GM10266 (cell line): Measurements from ENCODE around the gene SMC5.
A peak's percentile ranks its signal among the peaks of the same experiment; 100 is the strongest.

Experiments used
- DNase-seq: peaks from one replicate; pipeline ENCODE4 v3.0.0; 2012; ENCODE audit errors: extremely low spot score
- TF ChIP-seq, protein P1 (sequence below): IDR thresholded peaks from 2 replicates; pipeline ENCODE4 v1.5.1; 2012; ENCODE audit warnings: mild to moderate bottlenecking, low read depth; ENCODE audit not compliant: control insufficient read depth, insufficient read depth; ENCODE audit errors: missing control alignments

SMC5 gene

DNA sequence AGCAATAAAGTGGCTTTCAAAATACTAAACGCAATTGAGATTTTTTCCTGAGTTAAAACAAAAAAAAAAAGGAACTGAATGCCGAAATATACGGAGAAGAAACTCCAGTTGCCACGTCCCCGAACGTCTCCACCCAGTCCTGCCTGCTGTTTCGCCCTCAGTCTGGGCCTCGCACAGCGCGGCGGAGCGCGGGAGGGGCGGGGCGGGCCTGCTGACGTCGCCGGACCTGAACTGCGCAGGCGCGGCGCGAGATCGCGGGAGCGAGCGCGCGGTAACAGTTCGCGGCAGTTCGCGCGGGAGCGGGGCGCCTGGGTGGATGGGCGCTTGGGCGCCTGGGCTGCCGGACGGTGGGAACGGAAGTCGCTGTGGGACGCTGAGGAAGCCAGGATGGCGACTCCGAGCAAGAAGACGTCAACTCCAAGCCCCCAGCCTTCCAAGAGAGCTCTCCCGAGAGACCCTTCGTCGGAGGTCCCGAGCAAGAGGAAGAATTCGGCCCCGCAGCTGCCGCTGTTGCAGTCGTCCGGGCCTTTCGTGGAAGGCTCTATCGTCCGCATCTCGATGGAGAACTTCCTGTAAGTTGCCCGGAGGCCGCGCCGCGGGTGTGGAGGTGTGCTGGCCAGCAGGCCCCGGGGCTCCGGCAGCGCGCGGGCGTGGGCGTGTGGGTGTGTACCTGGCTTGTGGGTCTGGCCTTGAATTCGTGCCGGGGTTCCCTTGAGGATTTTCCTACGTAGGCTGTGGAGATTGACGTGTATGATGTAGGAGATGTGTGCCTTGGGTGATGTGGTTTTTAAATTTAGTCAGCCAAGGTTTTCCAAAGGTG, at the start of gene SMC5:
Gene SMC5, plus strand, starts transcription at position 287 of the 820 bp plus-strand sequence. Its CDS starts 101 bp downstream, at position 388.
- peak; percentile 90 for DNase-seq
- TF ChIP-seq, protein P1, sequence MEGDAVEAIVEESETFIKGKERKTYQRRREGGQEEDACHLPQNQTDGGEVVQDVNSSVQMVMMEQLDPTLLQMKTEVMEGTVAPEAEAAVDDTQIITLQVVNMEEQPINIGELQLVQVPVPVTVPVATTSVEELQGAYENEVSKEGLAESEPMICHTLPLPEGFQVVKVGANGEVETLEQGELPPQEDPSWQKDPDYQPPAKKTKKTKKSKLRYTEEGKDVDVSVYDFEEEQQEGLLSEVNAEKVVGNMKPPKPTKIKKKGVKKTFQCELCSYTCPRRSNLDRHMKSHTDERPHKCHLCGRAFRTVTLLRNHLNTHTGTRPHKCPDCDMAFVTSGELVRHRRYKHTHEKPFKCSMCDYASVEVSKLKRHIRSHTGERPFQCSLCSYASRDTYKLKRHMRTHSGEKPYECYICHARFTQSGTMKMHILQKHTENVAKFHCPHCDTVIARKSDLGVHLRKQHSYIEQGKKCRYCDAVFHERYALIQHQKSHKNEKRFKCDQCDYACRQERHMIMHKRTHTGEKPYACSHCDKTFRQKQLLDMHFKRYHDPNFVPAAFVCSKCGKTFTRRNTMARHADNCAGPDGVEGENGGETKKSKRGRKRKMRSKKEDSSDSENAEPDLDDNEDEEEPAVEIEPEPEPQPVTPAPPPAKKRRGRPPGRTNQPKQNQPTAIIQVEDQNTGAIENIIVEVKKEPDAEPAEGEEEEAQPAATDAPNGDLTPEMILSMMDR, result no peak

DNA sequence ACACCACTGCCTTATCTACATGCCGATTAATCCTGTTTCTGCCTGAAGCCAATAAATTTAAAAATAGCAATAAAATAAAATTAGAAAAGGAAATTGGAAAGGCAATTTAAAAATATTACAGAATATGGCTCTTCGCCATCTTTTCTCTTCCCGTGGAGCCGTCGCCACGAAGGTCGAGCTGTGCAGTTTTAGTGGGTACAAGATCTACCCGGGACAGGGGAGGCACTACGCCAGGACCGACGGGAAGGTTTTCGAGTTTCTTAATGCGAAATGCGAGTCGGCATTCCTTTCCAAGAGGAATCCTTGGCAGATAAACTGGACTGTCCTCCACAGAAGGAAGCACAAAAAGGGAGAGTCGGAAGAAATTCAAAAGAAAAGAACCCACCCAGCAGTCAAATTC, 41.7 kb upstream of the SMC5 start:
- no peak for DNase-seq
- TF ChIP-seq, protein P1, result no peak

DNA sequence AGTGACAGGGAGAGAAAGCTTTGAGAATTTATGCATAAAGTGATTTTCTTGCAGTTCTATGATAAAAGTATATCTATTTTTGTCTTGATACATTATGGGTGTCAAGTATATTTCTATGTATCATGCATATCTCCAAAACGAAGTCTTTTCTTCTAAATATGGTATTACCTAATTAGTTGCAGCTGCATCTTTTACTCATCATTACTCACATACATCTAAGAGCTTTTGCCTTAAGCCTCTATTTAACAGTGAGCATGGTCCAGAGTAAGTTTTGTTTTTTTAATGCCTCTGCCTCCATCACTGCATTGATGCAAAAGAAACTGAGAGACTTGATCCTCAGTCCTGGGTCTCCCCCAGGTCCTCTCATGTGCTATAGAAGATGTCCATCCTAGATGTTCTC, 40.0 kb upstream of the SMC5 start:
- no peak for DNase-seq

DNA sequence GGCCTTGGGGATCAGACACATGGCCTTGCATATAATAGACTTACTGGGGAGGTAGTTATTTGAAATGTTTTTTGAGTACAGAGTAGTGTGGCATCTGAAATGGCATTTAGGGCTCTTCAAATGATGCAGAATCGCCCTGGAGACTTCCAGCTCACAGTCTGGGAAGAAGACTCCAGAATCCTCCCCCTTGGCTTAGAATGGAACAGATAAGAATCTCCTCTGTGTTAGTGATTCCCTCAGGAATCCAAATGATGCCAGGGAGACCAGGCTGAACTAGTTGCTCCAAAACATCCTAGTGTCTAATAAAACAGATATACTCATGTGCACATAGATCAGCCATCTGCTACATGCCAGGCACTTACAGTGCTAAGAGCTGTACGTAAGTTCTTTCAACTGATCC, 38.6 kb upstream of the SMC5 start:
- TF ChIP-seq, protein P1, result no peak
- DNase-seq, result no peak

More for the DNA sequence above, 40.0 kb upstream of the SMC5 start:
- TF ChIP-seq, protein P1, result no peak

DNA sequence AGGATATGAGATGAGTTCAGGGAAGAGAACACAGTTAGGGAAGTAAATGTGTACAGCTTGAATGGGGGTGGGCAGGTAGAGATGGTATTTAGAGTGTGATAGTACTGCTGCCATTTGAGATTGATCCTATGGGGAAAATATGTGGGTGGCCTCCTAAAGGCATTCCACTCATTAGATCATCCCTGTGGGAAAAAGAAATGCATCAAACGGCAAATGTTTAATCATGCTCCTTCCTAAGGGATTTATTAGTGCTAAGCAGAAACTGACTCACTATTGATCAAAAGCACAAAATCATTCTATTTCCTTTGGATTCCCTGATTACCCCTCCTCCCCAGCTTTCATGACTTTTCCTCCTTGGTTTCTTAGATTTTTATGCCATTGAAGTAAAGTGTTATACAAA, 36.4 kb upstream of the SMC5 start:
- TF ChIP-seq, protein P1, result no peak
- no peak for DNase-seq

DNA sequence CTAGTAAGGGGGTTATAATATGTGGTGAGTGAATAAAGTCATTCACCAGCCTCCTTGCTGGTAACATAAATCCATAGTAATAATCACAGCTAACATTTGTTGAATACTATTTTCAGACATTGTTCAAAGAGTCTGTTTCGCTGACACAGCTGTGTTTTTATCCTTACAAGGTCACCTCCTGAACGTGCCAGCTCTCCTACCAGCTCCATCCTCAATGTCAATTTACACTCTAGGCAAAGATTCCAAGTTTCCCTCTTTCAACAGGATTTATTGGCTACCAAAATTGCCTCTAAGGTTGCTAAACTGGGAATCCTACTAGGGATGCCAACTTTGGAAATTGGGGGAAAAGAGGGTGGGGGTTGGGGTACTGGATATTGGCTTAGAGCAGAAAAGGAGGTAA, 30.7 kb upstream of the SMC5 start:
- DNase-seq, result no peak
- TF ChIP-seq, protein P1, result no peak

DNA sequence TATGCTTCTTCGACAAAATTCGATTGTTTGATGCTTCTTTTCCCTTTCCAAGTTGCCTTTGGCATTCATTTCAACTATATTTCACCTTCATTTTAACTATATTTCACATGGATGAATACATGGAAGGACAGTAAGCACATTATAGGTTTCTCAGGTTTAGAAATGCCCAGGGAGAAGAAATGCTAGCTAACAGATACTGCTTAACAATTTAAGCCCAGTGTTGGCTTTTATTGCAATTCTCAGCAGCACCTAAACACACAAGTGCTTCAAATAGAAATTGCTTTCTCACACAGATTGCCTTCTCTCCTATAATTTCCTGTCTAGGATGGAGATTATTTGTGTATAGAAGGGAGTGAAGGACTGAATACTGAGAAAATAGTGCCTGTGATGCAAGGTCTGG, 30.2 kb upstream of the SMC5 start:
- no peak for DNase-seq
- TF ChIP-seq, protein P1, result no peak
